CD8-positive, alpha-beta memory T cell (primary cell): ENCODE data around the gene DOHH. TPM values are rescaled to one million over a fixed set of nuclear protein-coding genes. Genes with fewer than 3 reads are reported as not detected.
A peak's percentile ranks its signal among the peaks of the same experiment; 100 is the strongest.
"Not testable (repeated sequence)": the region's sequence is repeated elsewhere in the genome, so short reads cannot be mapped to it uniquely, and the experiment has no call there.

Experiments
- CTCF ChIA-PET: fragments of 350-600 bp; sonication (Branson Sonifier 250); formaldehyde crosslinking; loops from one replicate; lab custom pipeline; 2021; ENCODE audit warnings: antibody characterized with exemption; lab: Charles Lee
- POLR2A ChIA-PET: fragments of 350-600 bp; sonication (Branson Sonifier 250); formaldehyde crosslinking; loops from one replicate; lab custom pipeline; 2021; ENCODE audit warnings: antibody characterized with exemption; lab: Charles Lee
- DNase-seq, 5 donors: peaks; one replicate each; pipeline versions ENCODE4 v3.0.0 to v3.0.0-alpha.2; 2020 to 2022; ENCODE audit warnings: mixed read lengths in 1 of 5
- H3K27ac ChIP-seq: one replicate; pipeline ENCODE4 v1.7.0; 2013; ENCODE audit warnings: low read depth, mild to moderate bottlenecking, low read length, moderate library complexity
- H3K27me3 ChIP-seq: 2 replicates; pipeline ENCODE4 v1.7.0; 2013; ENCODE audit warnings: low read length, mild to moderate bottlenecking; ENCODE audit not compliant: insufficient read depth, poor library complexity, severe bottlenecking
- H3K36me3 ChIP-seq: 2 replicates; pipeline ENCODE4 v1.7.0; 2013; ENCODE audit warnings: mild to moderate bottlenecking, low read length, moderate library complexity; ENCODE audit not compliant: insufficient read depth
- H3K4me1 ChIP-seq: 2 replicates; pipeline ENCODE4 v1.7.0; 2013; ENCODE audit warnings: mild to moderate bottlenecking, low read length, moderate library complexity; ENCODE audit not compliant: insufficient read depth
- H3K4me3 ChIP-seq: 2 replicates; pipeline ENCODE4 v1.7.0; 2013; ENCODE audit warnings: mild to moderate bottlenecking, low read length
- H3K9me3 ChIP-seq: 2 replicates; pipeline ENCODE4 v1.7.0; 2013; ENCODE audit warnings: mild to moderate bottlenecking, low read length
- H3K27ac Mint-ChIP-seq, 8 donors: one replicate each; pipeline ENCODE4 v1.8.0; 2020 to 2021; ENCODE audit warnings: mixed read lengths in 8 of 8, mild to moderate bottlenecking in 6 of 8, inconsistent platforms in 3 of 8, moderate library complexity in 3 of 8
- H3K27me3 Mint-ChIP-seq, 2 donors: one replicate each; pipeline ENCODE4 v1.8.0; 2020 to 2021; ENCODE audit warnings: mixed read lengths in 2 of 2, mild to moderate bottlenecking in 1 of 2, moderate library complexity in 1 of 2
- H3K36me3 Mint-ChIP-seq, 3 donors: one replicate each; pipeline ENCODE4 v1.8.0; 2020 to 2021; ENCODE audit warnings: mixed read lengths in 3 of 3, inconsistent platforms in 1 of 3, mild to moderate bottlenecking in 1 of 3
- H3K4me1 Mint-ChIP-seq, 3 donors: one replicate each; pipeline ENCODE4 v1.8.0; 2020 to 2021; ENCODE audit warnings: mixed read lengths in 3 of 3, inconsistent platforms in 1 of 3, mild to moderate bottlenecking in 1 of 3
- H3K4me3 Mint-ChIP-seq, 7 donors: one replicate each; pipeline ENCODE4 v1.8.0; 2020 to 2021; ENCODE audit warnings: mixed read lengths in 7 of 7, mild to moderate bottlenecking in 6 of 7, moderate library complexity in 4 of 7, inconsistent platforms in 2 of 7
- H3K9me3 Mint-ChIP-seq, 5 donors: one replicate each; pipeline ENCODE4 v1.8.0; 2020 to 2022; ENCODE audit warnings: mixed read lengths in 5 of 5, mild to moderate bottlenecking in 3 of 5, moderate library complexity in 2 of 5, inconsistent platforms in 1 of 5
- polyA plus RNA-seq: library from polyadenylated mRNA; unstranded; fragments of 300-500 nt; fragmentation: Illumina TruSeq; gene quantifications from one replicate; pipeline ENCODE4 v1.2.3, GENCODE V29; 2021
- total RNA-seq, 2 experiments: library from RNA; stranded (reverse); gene quantifications; one replicate each; pipeline ENCODE4 v1.2.3, GENCODE V29; 2021

Gene DOHH
- total and polyA plus RNA-seq, 3 experiments from 2014 or later = 14.0 to 21.4 (median 21.3) TPM

GRCh38 chr19:3454656-3455392 lies 45.6 kb downstream of the DOHH start:
- Histone ChIP-seq H3K4me1 (no peaks in the 10 kb centered on the region), H3K27me3 (no peaks in the 10 kb centered on the region), H3K27ac (no peak overlapping the region), H3K9me3 (no peaks in the 10 kb centered on the region), H3K36me3 (peaks cover 9% of the 10 kb centered on the region), H3K4me3 (no peak overlapping the region)
- H3K27ac Mint-ChIP-seq = no peak overlapping the region
- POLR2A ChIA-PET = no interaction called here
- H3K36me3 Mint-ChIP-seq = peaks cover 3 to 39% (median 3%) of the 10 kb centered on the region in 3 donors
- CTCF ChIA-PET = no interaction called here
- H3K4me3 Mint-ChIP-seq = no peak overlapping the region
- H3K9me3 Mint-ChIP-seq = no peaks in the 10 kb centered on the region
- peaks cover 0 to 3% (median 0%) of the 10 kb centered on the region in 3 donors for H3K4me1 Mint-ChIP-seq
- no peak for DNase-seq
- H3K27me3 Mint-ChIP-seq = no peaks in the 10 kb centered on the region

- no peak for DNase-seq
- Histone ChIP-seq H3K9me3 (no peaks in the 10 kb centered on the region), H3K27ac (no peak overlapping the region), H3K27me3 (no peaks in the 10 kb centered on the region), H3K4me1 (no peaks in the 10 kb centered on the region), H3K36me3 (peaks cover 9% of the 10 kb centered on the region), H3K4me3 (no peak overlapping the region)
- no peaks in the 10 kb centered on the region for H3K9me3 Mint-ChIP-seq
- ChIA-PET POLR2A (no interaction called here), CTCF (no interaction called here)
- H3K4me3 Mint-ChIP-seq = no peak overlapping the region
- H3K36me3 Mint-ChIP-seq = peaks cover 3 to 41% (median 3%) of the 10 kb centered on the region in 3 donors
- no peak overlapping the region for H3K27ac Mint-ChIP-seq
- no peaks in the 10 kb centered on the region for H3K4me1 Mint-ChIP-seq
- no peaks in the 10 kb centered on the region for H3K27me3 Mint-ChIP-seq
Observed at GRCh38 chr19:3453840-3454239, 46.6 kb downstream of the DOHH start.

- H3K27me3 Mint-ChIP-seq, DNase-seq: not testable (repeated sequence)
Observed at GRCh38 chr19:3452942-3453214, 47.6 kb downstream of the DOHH start.

GRCh38 chr19:3452171-3452941 lies 48.1 kb downstream of the DOHH start:
- H3K4me3 ChIP-seq = no peak overlapping the region
- Mint-ChIP-seq H3K4me3 (no peak overlapping the region), H3K36me3 (peaks cover 3 to 41% (median 3%) of the 10 kb centered on the region in 3 donors), H3K27me3 (no peaks in the 10 kb centered on the region), H3K4me1 (no peaks in the 10 kb centered on the region), H3K27ac (no peak overlapping the region), H3K9me3 (no peaks in the 10 kb centered on the region)
- H3K27me3 ChIP-seq = no peaks in the 10 kb centered on the region
- H3K4me1 ChIP-seq = no peaks in the 10 kb centered on the region
- ChIA-PET POLR2A (no interaction called here), CTCF (no interaction called here)
- no peak for DNase-seq
- peaks cover 9% of the 10 kb centered on the region for H3K36me3 ChIP-seq
- no peaks in the 10 kb centered on the region for H3K9me3 ChIP-seq
- no peak overlapping the region for H3K27ac ChIP-seq

More at GRCh38 chr19:3452942-3453214, 47.6 kb downstream of the DOHH start:
- CTCF ChIA-PET, POLR2A ChIA-PET, H3K4me1 Mint-ChIP-seq, H3K27ac ChIP-seq, H3K36me3 ChIP-seq, H3K4me3 Mint-ChIP-seq, H3K4me3 ChIP-seq, H3K9me3 ChIP-seq, H3K27ac Mint-ChIP-seq, H3K4me1 ChIP-seq, H3K27me3 ChIP-seq, H3K9me3 Mint-ChIP-seq: not testable (repeated sequence)
- peaks cover 3 to 41% (median 3%) of the 10 kb centered on the region in 3 donors for H3K36me3 Mint-ChIP-seq

GRCh38 chr19:3451451-3451866 lies 49.0 kb downstream of the DOHH start:
- peaks cover 9% of the 10 kb centered on the region for H3K36me3 ChIP-seq
- H3K9me3 Mint-ChIP-seq = no peaks in the 10 kb centered on the region
- H3K36me3 Mint-ChIP-seq = peaks cover 3 to 41% (median 3%) of the 10 kb centered on the region in 3 donors
- DNase-seq = no peak
- CTCF ChIA-PET = no interaction called here
- no peaks in the 10 kb centered on the region for H3K9me3 ChIP-seq
- no peaks in the 10 kb centered on the region for H3K4me1 ChIP-seq
- H3K4me1 Mint-ChIP-seq = no peaks in the 10 kb centered on the region
- no peak overlapping the region for H3K27ac Mint-ChIP-seq
- no peak overlapping the region for H3K4me3 ChIP-seq
- H3K27me3 ChIP-seq = no peaks in the 10 kb centered on the region
- H3K27me3 Mint-ChIP-seq = no peaks in the 10 kb centered on the region
- no peak overlapping the region for H3K27ac ChIP-seq
- POLR2A ChIA-PET = no interaction called here
- no peak overlapping the region for H3K4me3 Mint-ChIP-seq

- no peaks in the 10 kb centered on the region for H3K4me1 Mint-ChIP-seq
- CTCF ChIA-PET = no interaction called here
Observed at GRCh38 chr19:3450796-3451411, 49.6 kb downstream of the DOHH start.

DNA sequence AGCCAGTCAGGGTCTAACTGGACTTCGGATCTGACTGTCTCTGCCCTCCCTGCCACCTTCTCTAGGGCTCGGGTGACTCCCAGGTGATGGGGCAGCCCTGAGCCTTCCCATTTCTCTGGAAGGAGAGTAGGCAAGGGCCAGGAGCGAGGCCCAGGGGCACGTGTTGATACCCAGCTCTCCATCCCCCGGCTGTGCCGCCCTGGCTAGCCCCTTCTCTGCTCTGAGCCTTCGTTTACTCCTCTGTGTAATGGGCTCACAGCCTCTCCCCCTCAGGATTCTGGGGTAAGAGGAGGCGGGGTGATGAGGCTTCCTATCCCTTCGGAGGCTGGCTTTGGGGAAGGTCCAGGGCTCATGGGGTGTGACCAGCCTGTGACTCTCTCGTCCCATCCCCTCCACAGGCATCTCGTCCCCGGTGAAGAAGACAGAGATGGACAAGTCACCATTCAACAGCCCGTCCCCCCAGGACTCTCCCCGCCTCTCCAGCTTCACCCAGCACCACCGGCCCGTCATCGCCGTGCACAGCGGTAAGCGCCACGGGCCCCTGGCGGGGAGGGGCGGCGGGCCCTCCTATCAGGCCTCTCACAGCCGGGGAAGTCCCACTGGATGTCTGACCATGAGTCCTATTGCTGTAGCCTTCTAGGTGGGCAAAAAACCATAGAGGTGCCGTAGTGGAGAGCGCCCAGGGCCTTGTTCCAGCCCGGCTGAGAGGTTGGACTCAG lies 51.7 kb downstream of the DOHH start:
- ChIA-PET POLR2A (interaction anchor here (0.6 kb wide), 1 partner anchor 10 kb away, joined by 6 read pairs; no protein-coding TSS in a partner anchor), CTCF (no interaction called here)
- peak overlapping the region in 1 of 8 donors; percentile 75 for H3K27ac Mint-ChIP-seq
- H3K27me3 ChIP-seq = no peaks in the 10 kb centered on the region
- DNase-seq = no peak
- H3K4me1 Mint-ChIP-seq = no peaks in the 10 kb centered on the region
- H3K36me3 Mint-ChIP-seq = peaks cover 3 to 36% (median 3%) of the 10 kb centered on the region in 3 donors
- H3K9me3 Mint-ChIP-seq = no peaks in the 10 kb centered on the region
- H3K4me3 ChIP-seq = no peak overlapping the region
- no peak overlapping the region for H3K27ac ChIP-seq
- no peak overlapping the region for H3K4me3 Mint-ChIP-seq
- H3K36me3 ChIP-seq = peaks cover 5% of the 10 kb centered on the region
- H3K9me3 ChIP-seq = no peaks in the 10 kb centered on the region
- H3K4me1 ChIP-seq = no peaks in the 10 kb centered on the region
- H3K27me3 Mint-ChIP-seq = no peaks in the 10 kb centered on the region

More at GRCh38 chr19:3450796-3451411, 49.6 kb downstream of the DOHH start:
- H3K27me3 Mint-ChIP-seq = no peaks in the 10 kb centered on the region
- Histone ChIP-seq H3K9me3 (no peaks in the 10 kb centered on the region), H3K27ac (no peak overlapping the region), H3K4me3 (no peak overlapping the region), H3K4me1 (no peaks in the 10 kb centered on the region), H3K36me3 (peaks cover 9% of the 10 kb centered on the region), H3K27me3 (no peaks in the 10 kb centered on the region)
- POLR2A ChIA-PET = interaction anchor here (0.7 kb wide), 1 partner anchor 86 kb away, joined by 3 read pairs; no protein-coding TSS in a partner anchor
- no peaks in the 10 kb centered on the region for H3K9me3 Mint-ChIP-seq
- H3K4me3 Mint-ChIP-seq = no peak overlapping the region
- no peak for DNase-seq
- H3K36me3 Mint-ChIP-seq = peaks cover 3 to 44% (median 3%) of the 10 kb centered on the region in 3 donors
- peak overlapping the region in 2 of 8 donors; percentile 28 to 43 for H3K27ac Mint-ChIP-seq
